ENCODE measurements around the gene ATXN7.

ATXN7 gene

DNA sequence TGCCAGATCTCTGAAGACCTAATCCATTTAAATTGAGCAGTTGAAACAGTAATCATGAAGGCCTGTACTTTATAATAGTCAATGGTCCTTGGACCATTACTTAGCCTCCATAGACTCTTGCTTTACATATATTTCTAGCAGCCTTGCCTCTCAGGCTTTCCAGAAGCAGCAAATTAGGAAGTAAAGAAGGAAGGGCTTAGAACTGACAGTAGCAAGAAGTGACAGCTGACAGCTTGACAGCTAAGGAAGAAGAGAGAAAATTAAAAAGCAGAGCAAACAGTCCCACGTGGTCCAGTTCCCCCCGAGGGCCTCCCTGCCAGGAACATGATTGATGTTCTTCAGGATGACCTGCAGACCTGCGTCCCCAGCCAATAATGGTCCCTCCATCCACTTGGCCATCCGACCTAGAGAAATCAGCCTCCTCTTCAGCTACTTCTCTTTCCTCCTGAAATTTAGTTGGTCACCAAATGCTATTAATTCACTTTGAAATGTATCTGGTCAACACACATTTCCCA, 174.6 kb downstream of the ATXN7 start:
- FAIRE-seq: no peak

DNA sequence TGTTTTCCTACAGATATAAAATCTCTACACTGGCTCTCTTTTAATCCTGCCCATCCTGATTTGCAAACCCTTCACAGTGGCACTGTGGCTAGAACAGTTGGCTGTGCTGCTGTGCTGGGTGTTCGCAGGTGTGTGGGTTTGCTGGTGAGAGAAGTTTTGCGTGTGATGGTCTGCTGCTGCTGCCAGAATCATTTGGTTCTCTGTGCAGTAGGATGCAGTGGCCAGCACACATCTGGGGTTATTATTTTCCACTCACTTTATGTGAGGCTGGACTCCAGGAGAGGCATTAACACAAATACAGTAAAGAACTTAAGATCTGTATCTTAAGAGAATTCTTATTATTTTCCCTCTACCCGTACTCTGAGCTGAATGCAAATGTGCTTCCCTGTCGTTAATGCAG, 175.7 kb downstream of the ATXN7 start:
- DNase-seq (ENCODE audit: extremely low spot score, insufficient read length, low read depth) (no peak), FAIRE-seq (no peak)

More for the DNA sequence above, 174.6 kb downstream of the ATXN7 start:
- DNase-seq (ENCODE audit: extremely low spot score, insufficient read length, low read depth): no peak

DNA sequence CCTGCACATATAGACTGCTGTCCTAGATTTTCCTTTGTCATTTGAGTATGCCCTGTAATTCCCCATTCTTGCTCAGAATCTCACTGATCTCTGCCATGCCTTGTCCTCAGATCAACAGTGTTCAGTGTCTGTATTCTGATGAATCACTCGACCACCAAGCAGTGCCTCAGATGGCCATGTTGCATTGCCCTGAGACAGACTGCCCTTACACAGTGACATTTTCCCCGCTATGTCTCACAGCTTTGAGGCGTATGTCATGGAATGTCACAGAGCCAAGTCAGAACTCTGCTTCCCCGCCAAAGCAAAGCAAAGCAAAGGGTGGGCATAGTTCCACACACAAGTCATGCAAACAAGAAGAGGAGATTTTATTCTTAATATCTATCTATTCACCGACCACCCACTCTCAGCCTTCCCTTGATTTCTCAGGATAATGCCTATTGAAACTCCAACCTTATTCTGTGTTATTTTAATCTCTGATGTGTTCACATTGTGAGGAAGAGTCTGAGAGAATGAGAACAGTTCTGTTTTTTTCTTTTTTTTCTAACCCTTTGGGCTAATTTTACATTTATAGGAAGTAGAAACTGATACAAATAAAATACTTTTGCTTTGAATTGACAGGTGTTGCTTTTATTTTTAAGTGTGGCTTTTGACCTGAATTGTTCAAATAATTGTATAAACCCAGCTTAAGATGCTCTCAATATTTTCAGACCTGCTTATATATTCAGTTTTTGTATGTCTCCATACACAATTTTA, 176.5 kb downstream of the ATXN7 start:
- FAIRE-seq (no peak), DNase-seq (ENCODE audit: extremely low spot score, insufficient read length, low read depth) (no peak)

DNA sequence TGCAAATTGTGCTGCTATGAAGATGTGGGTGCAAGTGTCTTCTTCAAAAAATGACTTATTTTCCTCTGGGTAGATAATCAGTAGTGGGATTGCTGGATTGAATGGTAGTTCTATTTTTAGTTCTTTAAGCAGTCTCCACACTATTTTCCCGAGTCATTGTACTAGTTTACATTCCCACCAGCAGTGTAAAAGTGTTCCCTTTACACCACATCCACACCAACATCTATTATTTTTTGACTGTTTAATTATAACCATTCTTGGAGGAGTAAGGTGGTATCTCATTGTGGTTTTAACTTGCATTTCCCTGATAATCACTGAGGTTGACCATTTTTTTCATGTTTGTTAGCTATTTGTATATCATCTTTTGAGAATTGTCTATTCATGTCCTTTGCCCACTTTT, 179.3 kb downstream of the ATXN7 start:
- no peak for DNase-seq (ENCODE audit: extremely low spot score, insufficient read length, low read depth)
- no peak for FAIRE-seq

DNA sequence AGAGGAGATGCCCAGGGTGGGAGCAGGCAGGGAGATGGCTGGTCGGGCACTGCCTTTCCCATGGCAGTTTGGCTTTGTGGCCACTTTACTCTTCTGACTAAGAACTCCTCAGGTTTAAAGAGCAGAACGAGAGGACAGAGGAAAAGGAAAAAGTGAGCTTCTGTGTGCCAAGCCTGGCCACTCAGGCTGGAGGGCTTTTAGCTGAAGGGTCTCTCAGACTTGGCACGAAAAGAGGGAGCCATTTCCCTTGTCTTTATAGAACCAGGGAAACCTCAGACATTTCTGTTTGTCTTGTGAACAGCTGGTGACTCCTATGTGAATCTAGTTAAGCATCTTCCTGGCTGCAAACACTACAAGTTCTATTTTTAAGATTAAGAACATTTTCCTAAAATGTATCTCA, 182.9 kb downstream of the ATXN7 start:
- DNase-seq (ENCODE audit: extremely low spot score, insufficient read length, low read depth) (no peak), FAIRE-seq (no peak)

DNA sequence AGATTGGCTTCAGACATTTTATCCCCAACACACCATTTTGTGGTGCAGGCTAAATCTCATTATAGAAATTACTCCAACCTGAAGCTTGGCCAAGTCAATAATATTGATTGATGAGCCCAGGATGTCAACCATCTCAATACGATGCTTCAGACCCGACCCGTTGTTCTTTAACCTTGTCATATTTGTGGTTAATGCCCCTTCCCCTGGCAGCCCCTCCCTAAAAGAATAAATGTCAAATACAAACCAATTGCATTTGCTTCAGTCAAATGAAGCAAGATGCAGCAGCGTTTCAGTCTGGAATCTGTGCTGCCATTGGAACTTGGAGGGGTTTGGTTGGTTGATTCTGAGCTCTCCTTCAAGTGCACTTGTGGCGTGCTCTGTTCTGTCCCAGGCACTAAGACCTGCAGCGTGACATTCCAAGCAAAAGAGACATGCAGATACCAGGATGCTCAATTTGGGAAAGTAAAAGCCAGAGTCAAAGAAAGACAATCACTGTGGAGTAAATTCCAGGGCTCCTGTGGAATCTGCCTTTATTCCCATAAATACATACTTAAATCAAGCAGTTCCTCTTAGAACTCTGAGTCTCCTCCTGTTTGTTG, 183.4 kb downstream of the ATXN7 start:
- DNase-seq (ENCODE audit: extremely low spot score, insufficient read length, low read depth) (no peak), FAIRE-seq (no peak)

- FAIRE-seq (no peak), DNase-seq (ENCODE audit: extremely low spot score, insufficient read length, low read depth) (no peak)
Measured at GRCh38 chr3:64047787-64048186, 184.1 kb downstream of the ATXN7 start.

- DNase-seq (ENCODE audit: extremely low spot score, insufficient read length, low read depth): no peak
Measured at GRCh38 chr3:64048631-64049061, 185.0 kb downstream of the ATXN7 start.

DNA sequence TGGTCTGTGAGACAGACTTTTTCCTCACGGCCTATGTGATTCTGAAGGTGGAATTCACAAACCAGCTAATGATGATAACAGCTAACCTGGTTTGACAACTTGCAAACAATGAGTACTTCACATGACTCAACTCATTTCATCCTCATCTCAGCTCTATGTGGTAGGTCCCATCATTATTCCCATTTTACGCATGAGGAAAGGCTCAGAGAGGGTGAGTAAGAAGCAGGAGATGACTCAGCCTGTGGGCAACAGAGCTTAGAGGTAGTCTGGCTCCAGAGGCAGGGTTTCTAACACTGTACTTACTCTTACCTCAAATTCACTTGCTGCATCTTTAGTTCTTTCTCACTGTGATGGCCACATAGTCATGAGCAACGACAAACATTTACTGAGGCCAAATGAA, 185.5 kb downstream of the ATXN7 start:
- FAIRE-seq: no peak
- DNase-seq (ENCODE audit: extremely low spot score, insufficient read length, low read depth): no peak

More at GRCh38 chr3:64048631-64049061, 185.0 kb downstream of the ATXN7 start:
- no peak for FAIRE-seq

GRCh38 chr3:64049832-64050231, 186.2 kb downstream of the ATXN7 start:
- DNase-seq (ENCODE audit: extremely low spot score, insufficient read length, low read depth): no peak
- no peak for FAIRE-seq
